GM04504 (cell line): Measurements from ENCODE around the gene PARD3.
A peak's percentile ranks its signal among the peaks of the same experiment; 100 is the strongest.

Experiments used
- DNase-seq: peaks from one replicate; pipeline ENCODE4 v3.0.0-alpha.2; 2012; ENCODE audit warnings: low read depth

The PARD3 gene

GRCh38 chr10:34537629-34538231 lies 277.4 kb downstream of the PARD3 start:
- no peak for DNase-seq

DNA sequence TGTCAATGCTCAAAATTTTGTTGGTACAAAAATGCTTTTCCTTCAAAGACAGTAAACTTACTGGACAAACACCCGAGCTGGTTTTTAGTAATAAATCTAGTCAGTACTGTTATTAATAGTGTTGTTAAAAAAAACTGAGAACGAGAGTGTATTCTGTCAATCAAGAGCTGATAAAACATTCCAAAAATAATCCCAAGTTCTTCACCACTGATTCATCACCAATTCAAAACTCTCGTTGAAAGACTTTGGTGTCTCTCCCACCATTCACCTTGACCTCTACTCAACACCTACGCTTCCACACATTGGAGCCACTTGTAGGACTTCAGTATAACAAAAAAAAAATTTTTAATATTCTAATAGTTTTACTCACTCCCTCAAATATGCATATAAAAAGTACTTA lies 279.2 kb downstream of the PARD3 start:
- no peak for DNase-seq

- no peak for DNase-seq
These were observed 284.3 kb downstream of the PARD3 start for GRCh38 chr10:34530778-34531177.

DNA sequence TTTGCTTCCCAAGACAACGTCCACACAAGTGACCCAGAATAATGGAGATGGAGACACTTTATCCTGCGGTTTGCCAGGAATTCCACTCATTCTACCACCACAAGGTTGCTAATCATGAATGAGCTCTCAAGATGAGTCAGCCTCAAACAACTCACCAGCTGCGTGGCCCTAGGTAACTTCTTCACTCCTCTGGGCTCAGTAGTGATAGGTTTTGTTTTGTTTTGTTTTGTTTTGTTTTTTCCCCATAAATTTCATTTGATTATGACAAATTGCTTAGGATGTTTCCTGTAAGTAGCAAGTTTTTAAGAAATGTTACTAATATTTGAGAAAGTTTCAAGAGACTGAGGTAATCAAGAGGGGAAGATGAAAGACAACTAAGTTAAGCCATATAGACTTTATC lies 286.8 kb downstream of the PARD3 start:
- DNase-seq: peak; percentile 84

DNA sequence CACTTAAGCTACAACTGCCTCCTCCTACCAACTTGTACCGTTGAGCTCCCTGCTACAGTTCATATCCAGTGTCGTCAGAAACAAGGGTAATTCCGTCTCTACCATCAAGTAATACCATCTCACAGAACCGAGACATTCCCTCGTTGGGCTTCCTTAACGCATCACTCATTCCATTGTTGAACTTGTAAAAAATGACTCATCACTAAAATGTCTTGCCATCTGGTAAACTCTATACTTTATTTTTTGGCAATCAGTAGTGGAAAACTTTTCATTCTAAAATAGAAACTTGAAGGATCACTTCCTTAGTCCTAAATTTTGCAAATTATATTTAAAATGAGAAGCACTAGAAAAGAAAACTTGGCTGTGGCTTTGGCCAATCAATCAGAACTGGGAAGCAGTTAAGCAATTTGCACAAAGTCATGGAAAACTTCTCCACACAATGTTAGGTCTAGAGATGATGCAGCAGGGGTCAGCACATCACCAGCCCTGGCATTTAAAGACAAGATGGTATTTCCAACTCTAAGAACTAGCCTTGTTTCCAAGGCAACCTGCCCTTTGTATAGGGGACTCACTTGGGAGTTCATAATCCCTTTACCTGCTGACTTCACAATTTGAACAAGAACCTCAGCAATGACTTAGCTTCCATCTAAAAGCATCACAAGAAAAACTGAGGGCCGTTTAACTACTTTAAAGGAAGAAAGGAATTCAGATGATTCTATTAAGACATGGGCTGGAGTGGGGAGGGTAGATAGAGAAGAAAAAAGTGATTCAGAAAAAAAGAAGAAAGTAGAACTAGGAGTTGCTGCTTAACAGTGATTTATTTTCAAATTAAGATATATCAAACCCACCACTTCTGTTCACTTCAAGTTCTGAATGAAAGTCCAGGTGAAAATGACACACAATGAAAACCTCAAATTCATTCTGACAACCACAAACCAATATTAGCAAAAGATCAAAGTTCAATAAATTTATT lies 288.1 kb downstream of the PARD3 start:
- peak; percentile 90 for DNase-seq

- peak; percentile 53 for DNase-seq
These were observed 288.9 kb downstream of the PARD3 start for GRCh38 chr10:34526186-34526585.

GRCh38 chr10:34524369-34525091 lies 290.6 kb downstream of the PARD3 start:
- DNase-seq: no peak

DNA sequence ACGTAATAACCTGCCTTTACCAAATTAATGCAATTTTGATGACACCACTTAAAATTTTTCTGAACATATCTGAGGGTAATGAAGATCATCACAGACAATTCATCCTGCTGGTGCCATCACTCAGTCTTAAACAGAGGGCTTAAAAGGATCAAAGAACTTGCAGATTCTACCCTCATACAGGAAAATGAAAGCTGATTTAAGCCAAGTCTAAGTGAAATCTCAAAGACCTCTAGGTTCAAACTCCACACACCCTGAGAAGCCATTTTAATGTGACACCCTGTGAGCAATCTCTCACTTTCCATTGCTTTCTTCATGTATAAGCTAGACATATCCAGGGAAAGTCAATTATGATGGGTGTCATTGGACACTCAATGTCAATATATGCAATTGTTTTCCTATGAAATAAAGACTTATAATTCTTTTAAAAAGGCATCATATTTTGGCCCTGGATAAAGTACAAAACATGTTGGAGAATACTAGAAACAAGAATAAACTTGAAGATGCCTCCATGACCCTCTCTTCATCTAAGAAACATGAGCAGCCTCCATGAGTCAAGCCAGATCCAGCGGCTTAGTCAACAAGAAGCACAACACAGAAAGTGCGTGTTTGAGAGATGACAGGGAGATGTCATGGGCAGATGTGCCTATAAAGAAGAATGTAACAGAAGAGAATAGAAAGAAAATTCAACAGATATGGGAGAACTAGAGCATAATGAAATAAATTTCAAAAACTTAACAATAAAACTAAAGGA lies 291.9 kb downstream of the PARD3 start:
- no peak for DNase-seq

GRCh38 chr10:34522546-34522945 lies 292.6 kb downstream of the PARD3 start:
- DNase-seq: no peak

- DNase-seq: no peak
These were observed 294.6 kb downstream of the PARD3 start for GRCh38 chr10:34520510-34520909.

GRCh38 chr10:34520084-34520483 lies 295.0 kb downstream of the PARD3 start:
- no peak for DNase-seq

DNA sequence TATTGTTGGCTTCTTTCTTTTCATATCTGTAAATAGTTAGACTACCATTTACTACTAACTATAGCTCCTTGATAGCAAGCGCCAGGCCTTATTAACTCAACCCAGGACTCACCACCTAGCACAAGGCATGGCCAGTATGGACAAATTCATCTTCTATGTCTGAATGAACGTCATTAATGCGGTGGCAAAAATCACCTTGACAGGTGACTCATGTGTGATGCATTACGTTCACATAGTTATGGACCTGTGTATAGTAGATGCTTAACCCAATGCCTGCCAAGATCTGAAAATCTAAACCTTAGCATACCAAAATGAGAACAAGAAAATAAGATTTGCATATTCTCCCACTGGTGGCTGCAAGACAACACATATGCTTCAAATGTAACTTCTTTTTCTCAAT lies 300.8 kb downstream of the PARD3 start:
- DNase-seq: no peak

DNA sequence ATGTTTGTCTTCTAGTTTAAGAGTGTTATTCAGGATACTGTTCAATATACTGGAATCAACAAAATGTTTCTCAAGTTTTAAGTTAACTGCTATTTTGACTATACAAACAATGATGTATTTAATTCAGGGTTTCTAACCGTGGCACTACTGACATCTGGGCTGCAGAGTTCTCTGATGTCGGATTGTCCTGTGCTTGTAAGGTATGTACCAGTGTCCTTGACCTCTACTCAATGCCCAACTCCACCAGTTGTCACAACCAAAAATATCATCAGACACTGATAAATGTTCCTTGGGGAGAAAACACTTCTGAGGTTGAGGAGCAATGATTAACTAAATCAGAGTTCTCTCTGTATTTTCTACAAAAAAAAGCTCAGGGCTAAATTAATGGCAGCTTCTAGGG lies 301.5 kb downstream of the PARD3 start:
- DNase-seq: no peak

DNA sequence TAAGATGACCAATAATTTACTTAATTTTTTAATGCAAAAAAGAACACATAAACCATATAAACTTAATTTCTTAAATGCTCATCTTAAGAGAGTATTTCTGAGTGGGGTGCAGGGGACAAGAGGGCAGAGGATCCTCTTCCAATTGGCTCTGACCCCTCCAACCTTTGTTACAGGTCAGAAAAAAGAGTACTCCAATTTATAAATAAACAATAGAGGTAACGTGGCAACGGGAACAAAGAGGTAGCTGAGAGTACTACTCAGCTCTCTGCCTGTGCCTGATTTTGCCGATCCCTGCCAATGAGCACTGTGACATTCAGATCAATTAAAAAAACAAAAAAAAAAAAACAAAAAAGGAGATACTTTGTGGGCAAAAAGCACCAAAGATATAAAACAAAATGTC lies 307.9 kb downstream of the PARD3 start:
- DNase-seq: no peak

DNA sequence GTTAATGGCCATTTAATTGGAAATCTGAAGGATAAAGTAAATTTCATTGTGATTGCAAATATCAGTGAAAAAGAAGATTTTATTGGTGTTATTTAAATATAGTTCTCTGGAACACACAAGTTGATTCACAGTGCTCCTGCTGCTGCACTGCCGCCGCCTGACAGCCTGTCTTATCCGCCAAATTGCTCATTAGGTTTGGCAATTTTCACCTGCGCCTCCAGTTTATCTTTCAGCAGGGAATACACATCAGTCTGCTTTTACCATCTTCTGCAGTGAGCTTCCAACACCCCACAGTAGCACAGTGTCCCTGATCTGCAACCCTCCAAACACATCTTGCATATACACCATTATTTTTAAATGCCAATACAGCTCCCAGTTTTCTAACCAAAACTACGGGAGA lies 308.3 kb downstream of the PARD3 start:
- no peak for DNase-seq

DNA sequence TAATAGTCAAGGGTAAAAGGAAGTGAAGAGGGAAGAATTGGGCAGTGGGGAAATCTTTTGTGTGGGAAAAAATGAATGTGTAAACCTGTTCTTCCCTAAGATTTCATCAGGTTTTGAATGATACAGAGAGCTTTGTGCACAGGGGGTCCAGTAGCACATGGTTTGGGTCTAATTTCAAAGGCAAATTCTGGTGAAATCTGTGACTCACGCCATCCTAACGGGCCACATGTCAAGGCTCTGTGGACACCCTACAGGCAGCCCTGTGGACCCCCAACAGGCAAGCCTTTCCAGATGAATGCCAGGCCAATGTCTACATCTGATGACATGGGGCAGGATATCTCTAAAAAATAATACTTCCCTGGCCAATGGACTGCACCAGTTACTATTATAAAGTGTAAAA lies 309.8 kb downstream of the PARD3 start:
- no peak for DNase-seq

DNA sequence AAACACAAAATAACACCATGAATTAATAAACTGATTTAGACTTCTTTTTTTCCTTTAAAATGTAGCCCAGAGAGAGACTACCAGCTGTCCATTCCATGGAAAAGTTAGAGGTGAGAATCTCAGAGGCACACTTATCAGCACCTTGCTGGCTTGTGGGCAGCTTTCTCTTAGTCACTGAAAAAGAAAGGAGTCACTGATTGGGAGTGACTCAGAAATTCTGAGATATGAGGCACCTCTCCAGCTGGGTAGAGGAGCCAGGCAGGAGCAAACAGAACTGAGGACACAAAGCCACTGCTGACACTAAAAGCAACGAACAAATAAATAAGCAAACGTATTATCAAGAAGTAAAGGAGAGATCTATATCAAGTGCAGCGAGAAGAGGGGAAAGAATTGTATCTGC lies 310.6 kb downstream of the PARD3 start:
- no peak for DNase-seq

DNA sequence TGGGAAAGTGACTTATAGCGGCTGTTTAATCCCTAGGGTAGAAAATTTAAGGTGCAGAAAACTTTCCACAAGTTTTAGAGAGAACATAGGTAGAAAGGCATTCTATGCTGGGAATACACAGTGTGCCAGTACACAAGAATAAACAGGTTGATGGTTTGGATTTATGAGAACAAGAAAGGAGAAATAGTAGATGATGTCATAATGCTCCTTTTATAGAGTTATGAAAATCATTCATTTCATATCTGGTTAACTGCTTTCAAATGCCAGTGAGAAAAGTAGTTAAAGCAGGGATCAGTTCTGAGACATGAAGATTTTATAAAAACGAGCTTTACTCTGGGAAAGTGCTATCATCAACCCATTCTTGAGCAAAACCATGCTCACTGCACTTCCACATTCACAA lies 311.4 kb downstream of the PARD3 start:
- no peak for DNase-seq

DNA sequence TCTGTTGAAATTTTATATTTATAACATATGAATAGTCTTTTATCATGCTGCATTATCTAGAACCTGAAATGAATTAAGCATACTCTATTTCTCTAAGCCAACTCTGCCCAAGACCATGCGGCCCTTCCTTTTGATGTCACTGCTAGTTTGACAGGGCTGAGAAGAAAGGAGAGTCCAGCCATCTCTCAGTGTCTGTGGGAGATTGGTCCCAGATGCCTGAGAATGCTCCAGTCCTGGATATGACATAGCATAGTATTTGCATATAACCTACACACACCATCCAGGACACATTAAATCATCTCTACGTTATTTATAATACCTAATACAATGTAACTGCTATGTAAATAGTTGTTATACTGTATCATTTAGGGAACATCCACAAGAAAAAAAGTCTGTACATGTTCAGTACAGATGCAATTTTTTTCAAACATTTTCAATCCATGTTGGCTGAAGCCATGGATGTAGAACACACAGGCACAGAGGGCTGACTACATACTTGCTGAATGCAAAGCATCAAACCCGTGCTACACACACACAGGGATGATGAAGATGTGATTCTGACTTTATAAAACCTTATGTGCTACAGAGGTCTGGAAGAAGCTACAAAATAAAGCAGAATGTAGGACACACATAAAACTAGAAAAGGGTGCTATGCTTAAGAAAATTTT lies 315.4 kb downstream of the PARD3 start:
- no peak for DNase-seq

DNA sequence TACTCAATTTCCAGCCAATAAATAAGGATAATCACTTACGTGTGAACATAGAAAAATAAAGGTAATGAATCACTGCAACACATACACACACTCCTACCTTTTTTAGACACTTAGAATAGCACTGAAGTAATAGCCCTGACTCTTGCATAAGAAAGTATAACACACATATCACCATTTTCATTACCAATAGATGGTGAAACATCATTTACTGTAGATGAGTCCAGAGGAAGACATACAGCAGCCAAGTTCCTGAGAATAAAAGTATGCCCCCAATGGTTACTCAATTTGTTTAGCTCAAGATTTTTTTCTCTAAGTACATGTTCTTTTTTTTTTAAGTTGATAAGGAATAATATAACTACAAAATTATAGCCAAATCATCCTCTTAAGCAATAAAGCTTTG lies 316.3 kb downstream of the PARD3 start:
- no peak for DNase-seq

DNA sequence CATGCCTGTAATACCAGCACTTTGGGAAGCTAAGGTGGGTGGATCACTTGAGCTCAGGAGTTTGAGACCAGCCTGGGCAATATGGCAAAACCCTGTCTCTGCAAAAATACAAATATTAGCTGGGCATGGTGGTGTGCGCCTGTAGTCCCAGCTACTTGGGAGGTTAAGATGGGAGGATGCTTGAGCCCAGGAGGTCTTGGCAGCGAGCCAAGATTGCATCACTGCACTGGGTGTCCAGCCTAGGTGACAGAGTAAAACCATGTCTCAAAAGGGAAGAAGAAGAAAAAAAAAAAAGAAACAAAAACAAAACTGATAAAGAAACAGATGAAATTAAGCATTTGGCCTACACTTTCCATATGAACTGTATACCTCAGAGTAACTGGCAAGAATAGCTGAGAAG lies 319.2 kb downstream of the PARD3 start:
- DNase-seq: no peak

- DNase-seq: no peak
These were observed 321.1 kb downstream of the PARD3 start for GRCh38 chr10:34494012-34494411.
